Stromal cell of bone marrow (primary cell): ENCODE data around the gene NIP7.
"Not testable (repeated sequence)": the region's sequence is repeated elsewhere in the genome, so short reads cannot be mapped to it uniquely, and the experiment has no call there.

ENCODE experiments used
- DNase-seq: peaks from one replicate; pipeline ENCODE4 v3.0.0-alpha.2; 2012; ENCODE audit warnings: low read depth

Gene NIP7

DNA sequence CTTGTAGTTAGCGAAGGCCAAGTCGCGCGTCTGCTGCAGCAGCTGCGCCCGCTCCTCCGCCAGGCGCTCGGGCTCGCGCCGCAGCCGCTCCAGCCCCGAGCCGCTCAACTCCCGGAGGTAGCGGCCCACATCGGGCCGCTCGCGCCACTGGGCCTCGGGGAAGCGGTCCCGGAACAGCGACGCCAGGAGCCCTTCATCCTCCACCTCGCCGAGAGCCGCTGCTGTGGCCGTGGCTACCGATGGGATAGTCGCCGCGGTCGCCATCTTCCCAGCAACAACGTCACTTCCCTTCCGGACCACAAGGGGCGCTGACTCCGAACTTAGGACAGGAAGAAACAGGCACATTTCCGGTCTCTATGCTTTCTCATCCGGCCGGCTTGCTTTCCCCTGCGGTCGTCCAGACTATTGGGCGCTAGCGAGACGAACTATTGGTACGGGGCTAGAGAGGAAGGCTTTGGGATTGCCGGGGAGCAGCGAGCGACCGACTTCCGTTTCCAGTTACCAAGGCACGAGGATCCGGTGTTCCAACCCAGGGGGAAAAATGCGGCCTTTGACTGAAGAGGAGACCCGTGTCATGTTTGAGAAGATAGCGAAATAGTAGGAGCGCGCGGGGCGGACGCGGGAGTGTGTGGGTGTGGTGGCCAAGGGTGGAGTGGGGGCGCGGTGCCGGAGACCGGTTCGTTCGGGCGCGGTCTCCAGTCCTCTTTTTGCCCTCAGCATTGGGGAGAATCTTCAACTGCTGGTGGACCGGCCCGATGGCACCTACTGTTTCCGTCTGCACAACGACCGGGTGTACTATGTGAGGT, at the start of gene NIP7, which contains the start of gene COG8:
TSS of gene NIP7 (plus strand) at position 484 of the 806 bp plus-strand sequence. CDS start at position 542, 58 bp downstream.
TSS of gene COG8 (minus strand) at position 276 of the 806 bp plus-strand sequence. CDS start at position 264, 12 bp downstream.
- DNase-seq = peak; percentile 99

DNA sequence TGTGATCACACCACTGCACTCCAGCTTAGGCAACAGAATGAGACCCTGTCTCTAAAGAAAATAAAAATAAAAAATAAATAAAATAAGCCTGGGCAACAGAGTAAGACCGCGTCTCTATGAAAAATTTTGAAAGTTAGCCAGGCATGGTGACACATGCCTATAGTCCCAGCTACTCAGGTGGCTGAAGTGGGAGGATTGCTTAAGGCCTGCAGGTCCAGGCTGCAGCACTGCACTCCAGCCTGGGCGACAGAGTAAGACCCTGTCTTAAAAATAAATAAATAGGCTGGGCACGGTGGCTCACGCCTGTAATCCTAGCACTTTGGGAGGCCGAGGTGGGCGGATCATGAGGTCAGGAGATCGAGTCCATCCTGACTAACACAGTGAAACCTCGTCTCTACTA, 47.9 kb upstream of the NIP7 start:
- not testable (repeated sequence) for DNase-seq

DNA sequence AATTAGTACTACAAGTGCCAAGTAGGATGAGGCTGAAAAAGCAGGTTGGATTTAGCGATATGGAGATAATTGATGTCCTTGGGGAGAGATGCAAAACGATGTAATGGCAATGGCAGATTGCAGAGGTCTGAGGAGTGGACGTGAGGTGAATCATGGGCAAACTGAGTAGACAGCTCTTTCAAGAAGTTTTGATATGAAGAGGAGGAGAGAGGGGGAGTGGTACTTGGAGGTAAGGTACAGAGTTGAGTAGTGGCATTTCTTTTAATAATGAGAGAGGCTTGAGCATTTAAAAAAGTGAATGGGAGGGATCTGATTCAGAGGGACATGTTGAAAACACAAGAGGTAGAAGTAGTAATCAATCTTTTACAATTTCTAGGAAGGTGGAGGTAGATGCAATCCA, 46.2 kb upstream of the NIP7 start:
- DNase-seq = no peak

DNA sequence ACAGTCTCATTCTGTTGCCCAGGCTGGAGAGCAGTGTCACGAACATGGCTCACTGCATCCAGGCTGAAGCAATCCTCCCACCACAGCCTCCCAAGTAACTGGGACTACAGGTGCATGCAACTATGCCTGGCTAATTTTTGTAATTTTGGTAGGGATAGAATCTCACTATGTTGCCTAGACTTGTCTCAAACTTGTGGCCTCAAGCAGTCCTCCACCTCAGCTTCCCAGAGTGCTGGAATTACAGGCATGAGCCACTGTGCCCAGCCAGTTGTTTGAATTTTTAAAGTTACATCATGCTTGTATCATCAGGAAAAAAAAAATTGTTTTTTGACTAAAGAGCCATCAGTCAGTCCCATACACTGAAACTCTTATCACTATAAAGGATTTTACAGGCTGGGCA, 45.5 kb upstream of the NIP7 start:
- DNase-seq = no peak

DNA sequence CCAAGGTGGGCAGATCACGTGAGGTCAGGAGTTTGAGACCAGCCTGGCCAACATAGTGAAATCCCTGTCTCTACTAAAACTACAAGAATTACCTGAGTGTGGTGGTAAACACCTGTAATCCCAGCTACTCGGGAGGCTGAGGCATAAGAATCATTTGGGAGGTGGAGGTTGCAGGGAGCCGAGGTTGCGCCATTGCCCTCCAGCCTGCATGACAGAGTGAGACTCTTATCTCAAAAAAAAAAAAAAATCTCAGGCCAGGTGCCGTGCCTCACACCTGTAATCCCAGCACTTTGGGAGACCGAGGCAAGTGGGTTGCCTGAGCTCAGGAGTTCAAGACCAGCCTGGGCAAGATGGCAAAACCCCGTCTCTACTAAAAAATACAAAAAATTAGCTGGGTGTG, 42.8 kb upstream of the NIP7 start:
- not testable (repeated sequence) for DNase-seq

DNA sequence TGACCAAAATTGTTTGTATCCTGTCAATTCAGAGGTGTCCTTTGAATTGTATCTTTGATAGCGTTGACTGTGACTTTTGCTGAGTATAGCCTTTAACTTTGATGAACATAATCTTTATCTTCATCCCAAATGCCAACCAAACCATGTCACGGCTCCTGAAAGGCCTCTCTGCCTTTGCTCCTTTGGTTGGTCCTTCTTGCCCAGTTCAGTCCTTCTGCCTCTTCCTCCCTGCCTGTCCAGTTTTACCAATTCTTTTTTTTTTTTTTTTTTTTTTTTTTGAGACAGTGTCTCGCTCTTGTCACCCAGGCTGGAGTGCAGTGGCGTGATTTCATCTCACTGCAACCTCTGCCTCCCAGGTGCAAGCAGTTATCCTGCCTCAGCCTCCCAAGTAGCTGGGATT, 41.3 kb upstream of the NIP7 start:
- DNase-seq = no peak

DNA sequence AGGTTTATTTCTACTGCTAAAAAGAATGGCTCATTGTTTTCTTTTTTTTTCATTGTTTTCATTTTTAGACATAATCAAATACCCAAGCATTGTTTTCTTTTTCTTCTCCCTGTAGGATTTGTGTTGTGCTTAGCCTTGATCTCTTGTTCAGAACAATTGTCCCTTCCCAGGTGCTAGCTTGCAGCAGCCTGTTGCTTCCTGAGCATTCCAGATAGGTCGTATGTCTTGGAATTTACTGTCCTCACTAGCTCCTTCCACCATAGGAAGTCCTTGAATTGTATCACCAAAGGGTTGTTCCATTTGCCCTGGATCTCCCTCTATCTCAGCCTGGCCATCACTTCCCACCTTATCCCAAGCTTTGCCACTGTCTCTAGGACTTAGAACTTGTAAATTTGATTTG, 38.4 kb upstream of the NIP7 start:
- DNase-seq = no peak

DNA sequence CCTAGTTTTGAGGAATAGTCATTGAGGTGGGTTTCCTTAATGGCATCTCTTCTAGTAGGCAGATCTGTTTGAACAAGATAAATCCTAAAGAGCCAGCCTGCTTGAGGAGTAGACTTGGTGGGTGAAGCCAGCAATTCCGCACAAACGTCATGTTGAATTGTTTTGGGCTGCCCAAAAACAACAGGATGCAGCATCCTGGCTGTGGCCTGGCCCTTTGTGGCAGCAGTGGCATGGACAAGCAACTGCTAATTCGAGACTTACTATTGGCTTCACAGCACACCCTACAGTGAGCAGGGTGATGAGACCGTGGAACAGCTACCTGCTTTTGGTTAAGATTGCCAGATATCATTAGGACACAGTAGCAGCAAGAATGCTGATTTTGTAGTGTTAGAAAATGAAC, 37.7 kb upstream of the NIP7 start:
- no peak for DNase-seq

DNA sequence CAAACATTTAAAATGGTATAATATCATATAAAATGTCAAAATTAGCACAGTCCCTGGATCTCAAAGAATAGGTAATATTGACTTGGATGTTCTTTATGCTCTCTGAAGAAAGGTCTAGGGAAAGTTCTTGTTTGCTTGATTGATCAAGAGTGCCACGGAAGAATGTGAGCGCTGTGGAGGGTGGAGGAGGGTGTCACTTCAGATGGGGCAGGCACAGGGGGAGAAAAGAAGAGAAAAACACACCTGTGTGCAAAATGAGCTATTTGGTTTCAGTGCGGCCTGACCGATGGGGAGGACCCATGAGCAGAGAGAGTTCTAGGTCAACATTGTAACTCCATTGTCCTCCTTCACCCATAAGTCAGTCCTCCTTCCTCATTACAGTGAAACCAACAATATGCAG, 37.3 kb upstream of the NIP7 start:
- DNase-seq = no peak

DNA sequence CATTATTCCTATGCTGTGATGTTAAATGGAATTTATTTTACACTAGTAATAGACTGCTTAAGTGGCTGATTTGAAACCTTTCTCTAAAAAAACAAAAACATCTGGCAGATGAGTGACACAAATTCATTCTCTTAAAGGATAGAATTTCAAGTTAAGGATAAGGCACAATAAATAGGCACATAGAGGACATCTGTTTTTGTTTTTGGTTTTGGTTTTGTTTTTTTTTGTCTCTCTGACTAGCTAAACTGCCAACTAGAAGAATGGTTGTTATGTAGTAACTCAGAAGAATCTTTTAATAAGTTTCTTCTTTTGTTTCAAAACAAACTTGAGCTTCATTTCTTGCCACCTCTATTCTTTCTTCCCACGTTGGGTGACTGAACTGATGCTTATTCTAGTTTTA, 33.5 kb upstream of the NIP7 start:
- DNase-seq = no peak

DNA sequence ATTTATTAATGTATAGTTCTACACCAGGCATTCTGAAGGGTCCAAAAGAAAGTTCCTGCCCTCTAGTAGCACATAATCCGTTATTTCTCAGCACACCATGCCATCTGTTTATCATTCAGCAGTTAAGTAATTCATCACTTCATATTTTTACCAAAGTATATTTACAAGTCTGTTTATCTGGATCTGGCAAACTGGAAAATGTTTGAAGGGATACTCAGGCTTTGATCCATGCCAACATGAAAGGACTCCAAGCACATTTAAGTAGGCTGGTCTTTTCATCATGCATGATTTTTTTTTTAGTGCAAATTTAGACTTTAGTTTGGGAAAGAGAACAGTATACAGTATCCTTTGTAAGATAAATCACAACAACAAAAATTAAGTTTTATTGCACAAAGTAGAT, 32.5 kb upstream of the NIP7 start:
- no peak for DNase-seq

DNA sequence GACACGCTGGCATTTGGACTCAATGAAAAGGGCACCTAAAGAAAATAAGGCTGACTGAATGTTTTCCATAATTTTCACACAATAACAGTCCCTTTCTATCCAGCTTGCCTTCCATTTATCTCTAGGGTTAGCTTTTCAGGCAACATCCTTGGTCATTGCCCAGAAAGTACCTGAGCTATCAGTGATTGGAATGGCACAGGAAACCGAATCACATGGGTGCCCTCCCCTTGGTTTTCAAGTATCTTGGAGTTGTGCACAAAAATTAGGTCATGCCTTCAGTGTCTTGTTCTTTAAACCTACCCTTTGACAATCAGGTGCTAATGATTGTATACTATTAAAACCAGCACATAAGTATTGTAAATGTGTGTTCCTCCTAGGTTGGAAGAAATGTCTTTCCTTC, 31.7 kb upstream of the NIP7 start:
- no peak for DNase-seq

DNA sequence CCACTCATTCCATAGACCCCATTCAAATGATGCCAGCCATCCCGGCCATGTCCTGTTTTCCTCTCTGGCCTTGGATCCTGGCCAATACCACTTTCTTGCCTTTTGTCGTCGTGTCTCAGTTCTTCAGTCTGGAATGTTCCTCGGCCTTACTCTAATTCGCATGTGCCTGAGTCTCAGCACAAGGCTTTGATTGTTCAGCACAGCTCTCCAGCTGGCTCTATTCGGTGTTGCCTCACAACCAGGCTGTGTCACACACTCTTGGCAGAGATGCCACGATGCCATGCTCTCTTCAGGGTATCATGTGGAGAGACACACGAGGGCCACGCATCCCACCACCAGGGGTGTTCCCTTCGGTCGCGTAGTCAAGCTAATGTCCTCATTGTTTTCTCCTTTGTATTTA, 30.3 kb upstream of the NIP7 start:
- DNase-seq = no peak

DNA sequence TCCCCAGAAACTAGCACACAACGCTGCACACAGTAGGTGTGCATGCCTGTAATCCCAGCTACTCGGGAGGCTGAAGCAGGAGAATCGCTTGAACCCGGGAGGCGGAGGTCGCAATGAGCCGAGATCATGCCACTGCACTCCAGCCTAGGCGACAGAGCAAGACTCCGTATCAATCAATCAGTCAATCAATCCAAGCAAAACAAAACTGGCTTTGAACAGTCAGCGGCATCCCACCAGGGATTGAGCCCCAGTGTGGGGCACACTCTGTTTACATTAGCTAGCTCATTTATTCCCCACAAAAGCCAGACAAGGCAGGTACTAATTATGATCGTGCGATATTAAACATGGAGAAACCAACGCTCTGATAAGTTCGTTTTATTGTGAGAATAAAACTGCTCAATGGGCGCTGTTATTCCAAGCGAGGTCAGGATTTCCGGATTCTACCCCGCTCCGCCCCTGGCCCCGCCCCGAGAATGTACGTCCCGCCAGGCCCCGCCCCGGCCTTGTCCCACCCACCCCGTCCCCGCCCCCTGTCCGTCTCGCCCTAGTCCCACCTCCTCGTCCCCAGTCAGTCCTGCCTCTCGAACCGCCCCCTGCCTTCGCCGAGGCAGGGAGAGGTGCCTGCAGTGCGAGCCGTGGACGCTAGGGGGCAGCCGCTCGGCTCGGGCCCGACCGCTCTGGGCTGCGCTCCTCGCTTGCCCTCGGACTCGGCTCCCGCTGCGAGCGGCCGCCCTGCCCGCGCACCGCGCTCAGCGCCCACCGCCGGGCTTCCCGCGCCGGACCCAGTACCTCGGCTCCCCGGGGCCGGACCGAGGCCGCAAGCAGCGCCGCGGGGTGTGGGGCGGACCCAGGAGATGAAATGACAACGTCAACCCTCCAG, 28.7 kb upstream of the NIP7 start, which contains the start of gene VPS4A:
TSS of gene VPS4A (plus strand) at position 698 of the 880 bp plus-strand sequence. CDS start at position 860, 162 bp downstream.
- peak; percentile 90 for DNase-seq

DNA sequence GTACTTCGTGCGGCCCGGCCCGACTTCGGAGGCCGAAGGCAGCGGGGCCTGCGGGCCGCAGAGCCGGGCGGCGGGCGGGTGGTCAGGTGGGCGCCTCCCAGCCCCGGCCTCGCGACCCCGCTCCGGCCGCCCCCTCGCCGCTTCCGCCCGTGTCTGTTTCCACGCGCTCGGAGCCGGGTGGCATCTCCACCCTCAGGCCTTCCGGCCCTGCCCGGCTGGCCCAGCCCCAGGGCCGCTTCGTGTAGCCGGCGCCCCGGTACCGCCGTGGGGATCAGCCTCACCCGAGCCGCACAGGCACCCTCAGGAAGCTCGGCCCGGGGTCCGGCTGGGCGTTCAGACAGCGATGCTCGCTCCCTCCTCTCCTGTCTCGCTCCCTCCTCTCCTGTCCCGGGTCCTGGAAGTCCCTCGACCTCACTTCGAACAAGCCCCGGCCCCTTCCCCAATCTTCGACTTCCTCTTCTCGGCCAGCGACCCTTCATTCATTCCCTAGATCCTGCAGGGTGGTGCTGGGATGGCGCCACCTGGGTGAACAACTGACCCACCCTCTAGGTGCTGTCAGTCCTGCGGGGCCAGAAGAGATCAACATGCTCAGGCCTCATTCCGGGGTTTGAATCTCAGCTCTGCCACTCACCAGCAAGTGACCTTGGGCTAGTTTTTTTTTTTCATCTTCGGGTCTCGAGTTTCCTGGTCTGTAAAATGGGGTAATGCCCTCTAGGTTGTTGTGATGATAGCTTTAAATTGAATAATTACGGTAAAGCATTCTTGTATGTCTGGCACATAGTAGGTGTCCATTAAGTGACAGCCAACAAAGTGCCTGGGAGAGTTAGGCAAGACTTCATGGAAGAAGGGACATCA, 27.8 kb upstream of the NIP7 start:
- no peak for DNase-seq

DNA sequence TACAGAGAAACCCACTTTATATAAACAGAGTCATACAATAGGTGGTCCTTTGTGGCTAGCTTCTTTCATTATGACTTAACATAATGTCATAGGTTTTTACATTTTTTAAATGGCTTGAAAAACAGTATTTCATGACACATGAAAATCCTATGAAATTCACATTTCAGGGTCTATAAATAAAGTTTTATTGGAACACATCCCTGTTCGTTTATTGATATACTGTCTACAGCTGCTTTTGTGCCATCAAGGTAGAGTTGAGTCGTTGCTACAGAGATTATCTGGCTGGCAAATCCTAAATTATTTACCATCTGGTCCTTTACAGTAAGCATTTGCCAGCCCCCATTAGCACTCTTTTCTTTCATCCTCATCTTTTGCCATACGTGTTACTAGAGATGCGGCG, 26.1 kb upstream of the NIP7 start:
- DNase-seq = no peak

DNA sequence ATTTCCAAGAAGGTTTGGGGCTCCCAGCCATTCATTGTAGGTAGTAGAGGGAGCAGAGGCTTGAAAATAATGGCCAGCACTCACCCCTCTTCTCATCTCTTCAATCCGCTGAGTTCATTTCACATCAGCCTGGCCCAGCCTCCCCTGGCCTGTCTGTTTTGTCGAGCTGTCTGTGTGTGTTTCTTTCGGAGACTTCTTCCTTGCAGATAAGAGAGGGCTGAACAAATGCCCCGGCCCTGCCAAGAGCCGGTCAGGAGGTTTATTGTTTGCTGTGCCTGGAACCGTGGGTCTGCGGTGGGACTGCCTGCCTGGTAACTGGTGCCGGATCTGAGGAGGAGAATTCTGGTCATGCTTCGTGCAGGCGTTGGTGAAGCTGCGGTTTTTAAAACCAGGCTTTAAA, 25.0 kb upstream of the NIP7 start:
- no peak for DNase-seq

DNA sequence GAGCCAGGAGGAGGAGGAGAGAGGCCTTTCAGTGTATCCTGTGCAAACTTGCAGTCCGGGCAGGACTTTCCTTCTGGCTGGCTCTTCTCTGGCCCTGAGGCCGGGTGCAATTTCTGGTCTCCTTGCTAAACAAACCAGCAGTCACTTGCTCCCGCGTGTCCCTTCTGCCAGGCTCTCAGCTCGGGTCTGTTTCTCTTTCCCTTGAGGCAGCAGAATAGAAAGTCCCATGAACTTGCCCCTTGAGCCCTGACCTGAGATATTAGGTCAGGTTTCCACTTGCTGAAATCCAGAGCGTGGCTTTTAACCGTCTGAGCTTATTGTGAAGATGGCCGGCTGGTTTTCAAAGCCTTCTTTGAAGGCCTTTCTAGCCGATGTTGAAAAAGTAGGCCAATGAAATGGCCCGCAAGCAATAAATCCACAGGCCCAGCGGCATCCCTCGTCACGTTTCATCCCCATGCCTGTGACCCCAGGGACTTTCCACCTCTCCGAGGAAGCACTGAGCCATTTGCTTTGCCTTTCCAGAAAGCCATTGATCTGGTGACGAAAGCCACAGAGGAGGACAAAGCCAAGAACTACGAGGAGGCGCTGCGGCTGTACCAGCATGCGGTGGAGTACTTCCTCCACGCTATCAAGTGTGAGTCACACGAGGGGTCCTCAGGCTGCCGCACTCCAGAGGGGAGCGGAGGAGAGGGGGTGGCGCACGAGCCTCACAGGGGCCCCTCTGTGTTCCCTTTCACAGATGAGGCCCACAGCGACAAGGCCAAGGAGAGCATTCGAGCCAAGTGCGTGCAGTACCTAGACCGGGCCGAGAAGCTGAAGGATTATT, 23.9 kb upstream of the NIP7 start:
- no peak for DNase-seq

DNA sequence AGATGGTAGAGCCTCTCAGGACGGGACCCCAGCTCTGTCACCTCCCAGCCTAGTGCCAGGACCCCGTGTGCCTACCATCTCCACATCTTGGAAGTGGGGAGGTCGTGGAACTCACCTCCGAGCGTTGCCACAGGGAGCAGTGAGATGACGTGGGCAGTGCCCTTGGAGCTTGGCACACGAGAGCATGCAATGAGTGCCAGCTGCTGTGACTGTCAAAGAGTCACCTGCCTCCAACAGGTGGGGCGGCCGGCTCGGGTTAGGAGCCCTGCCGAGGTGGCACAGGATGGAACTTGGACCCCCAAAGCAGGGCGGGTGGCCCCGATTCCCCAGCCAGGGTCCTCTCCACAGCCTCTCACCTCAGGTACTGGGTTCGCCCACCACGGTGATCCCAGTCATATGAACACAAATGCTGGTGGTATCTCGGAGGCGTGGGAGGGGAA, 23.0 kb upstream of the NIP7 start:
- no peak for DNase-seq

DNA sequence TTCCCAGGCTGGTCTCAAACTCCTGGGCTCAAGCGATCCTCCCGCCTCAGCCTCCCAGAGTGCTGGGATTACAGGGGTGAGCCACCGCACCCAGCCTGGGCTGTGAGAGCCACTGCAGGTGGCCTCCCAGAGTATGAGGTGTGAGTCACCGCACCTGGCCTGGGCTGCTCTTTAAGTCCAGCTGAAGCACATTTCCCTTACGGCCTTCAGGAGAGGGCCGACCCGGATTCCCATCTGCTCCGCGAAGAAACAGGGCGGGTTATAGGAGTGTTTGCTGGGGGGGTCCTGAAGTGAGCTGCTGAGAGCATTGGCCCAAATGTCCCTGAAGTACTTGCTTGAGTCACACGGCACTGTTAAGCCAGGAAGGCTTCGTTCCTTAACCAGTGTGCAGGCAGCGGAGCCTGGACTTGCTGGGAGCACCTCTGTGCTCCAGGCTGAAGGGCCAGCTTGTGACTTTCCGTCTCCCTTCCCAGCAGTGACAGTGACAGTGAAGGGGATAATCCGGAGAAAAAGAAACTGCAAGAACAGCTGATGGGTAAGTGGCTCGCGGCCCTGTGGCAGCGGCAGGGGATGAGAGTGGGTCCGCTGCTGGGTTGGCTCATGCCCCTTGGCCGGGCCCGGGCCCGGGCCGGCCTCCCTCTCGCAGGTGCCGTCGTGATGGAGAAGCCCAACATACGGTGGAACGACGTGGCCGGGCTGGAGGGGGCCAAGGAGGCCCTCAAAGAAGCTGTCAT, 21.2 kb upstream of the NIP7 start:
- no peak for DNase-seq
